Left lobe of liver (tissue), 2 donors: ENCODE results near the gene MOK. TPM values are rescaled to one million over a fixed set of nuclear protein-coding genes. Genes with fewer than 3 reads are reported as not detected.
"Not testable (repeated sequence)": the region's sequence is repeated elsewhere in the genome, so short reads cannot be mapped to it uniquely, and the experiment has no call there.

Experiments used
- ATAC-seq: fragments of 200-7000 bp; cut with Tn5 transposase; one replicate; pipeline ENCODE4 v1.9.1; 2020; ENCODE audit warnings: mild to moderate bottlenecking, moderate library complexity
- DNase-seq: peaks from one replicate; pipeline ENCODE4 v3.0.0-alpha.2; 2020; ENCODE audit warnings: low spot score
- total RNA-seq: library from RNA; stranded (reverse); gene quantifications from one replicate; pipeline ENCODE4 v1.2.1, GENCODE V29; 2021
- donor health status: DM: no; HTN: no; CAD: no; lungs with moderate emphysema.
- donor health status: DM: no; HTN: yes; CAD: no.

MOK gene
- total RNA-seq, 1 donor from 2014 or later = 3.2 TPM

- ATAC-seq (no peak), DNase-seq (no peak)
Measured at GRCh38 chr14:102250636-102251035, 54.3 kb downstream of the MOK start.

- no peak for DNase-seq
- no peak for ATAC-seq
Measured at GRCh38 chr14:102249981-102250380, 55.0 kb downstream of the MOK start.

DNA sequence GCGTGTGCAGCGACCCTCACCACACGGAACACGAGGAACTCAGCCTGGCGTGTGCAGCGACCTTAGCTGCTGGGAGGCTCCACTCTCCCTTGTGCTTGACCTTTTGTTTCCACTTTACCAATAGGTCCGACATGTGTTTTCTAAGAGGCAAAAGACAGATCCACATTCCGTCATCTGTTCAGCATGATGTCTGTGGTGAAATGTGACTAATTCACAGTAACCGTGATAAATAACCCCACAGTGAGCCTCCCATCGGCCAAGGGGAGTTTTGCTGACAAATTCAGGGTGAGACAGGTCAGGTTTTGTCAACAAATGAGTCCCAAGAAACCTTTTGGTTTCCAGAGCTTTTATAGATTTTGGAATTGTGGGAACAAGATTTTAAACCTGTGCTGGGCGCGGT is 55.9 kb downstream of the MOK start:
- ATAC-seq = no peak
- DNase-seq = no peak

GRCh38 chr14:102248121-102248520 is 56.8 kb downstream of the MOK start:
- ATAC-seq (no peak), DNase-seq (no peak)

DNA sequence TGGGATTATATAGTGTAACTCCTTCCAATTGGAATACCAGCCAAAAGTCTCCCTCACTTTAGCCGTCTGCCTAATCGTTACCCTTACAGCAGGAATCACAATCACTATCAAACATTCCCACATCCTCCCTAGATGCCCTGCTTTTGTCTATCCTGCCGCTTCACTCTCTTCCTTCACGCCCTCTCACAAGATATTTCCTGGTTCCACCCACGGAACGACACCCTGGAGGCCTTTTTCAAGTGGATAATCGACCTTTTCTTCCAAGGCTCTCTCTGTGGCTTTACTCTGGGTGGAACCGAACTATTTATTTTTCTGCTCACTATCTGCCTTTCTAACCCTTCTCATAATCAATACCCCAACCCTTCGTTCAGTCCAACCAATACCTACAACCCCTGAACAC is 58.9 kb downstream of the MOK start:
- ATAC-seq = no peak
- no peak for DNase-seq

GRCh38 chr14:102243795-102244194 is 61.2 kb downstream of the MOK start:
- not testable (repeated sequence) for DNase-seq, ATAC-seq

DNA sequence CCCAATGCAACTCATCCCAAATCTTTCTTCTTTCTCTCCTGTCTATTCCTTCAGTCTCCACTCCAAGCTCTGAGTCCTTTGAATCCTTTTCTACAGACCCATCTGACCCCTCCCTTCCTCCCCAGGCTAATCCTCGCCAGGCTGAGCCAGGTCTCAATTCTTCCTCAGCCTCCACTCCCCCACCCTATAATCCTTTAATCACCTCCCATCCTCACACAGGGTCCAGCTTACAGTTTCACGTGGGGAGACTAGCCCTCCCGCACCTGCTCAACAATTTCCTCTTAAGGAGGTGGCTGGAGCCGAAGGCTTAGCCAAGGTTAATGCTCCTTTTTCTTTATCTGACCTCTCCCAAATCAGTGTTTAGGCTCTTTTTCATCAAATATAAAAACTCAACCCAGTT is 63.8 kb downstream of the MOK start:
- DNase-seq (no peak), ATAC-seq (no peak)

DNA sequence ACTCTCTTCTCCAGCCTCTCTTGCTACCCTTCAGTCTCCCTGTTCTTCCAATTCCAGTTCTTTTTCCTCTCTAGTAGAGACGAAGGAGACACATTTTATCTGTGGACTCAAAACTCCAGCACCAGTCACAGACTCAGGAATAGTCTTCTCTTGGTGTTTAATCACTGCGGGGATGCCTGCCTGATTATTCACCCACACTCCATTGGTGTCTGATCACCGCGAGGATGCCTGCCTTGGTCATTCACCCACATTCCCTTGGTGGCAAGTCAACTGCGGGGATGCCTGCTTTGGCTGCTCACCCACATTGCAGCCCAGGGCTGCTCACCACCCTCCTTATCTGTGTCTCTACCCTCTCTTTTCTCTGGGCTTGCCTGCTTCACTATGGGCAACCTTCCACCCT is 64.5 kb downstream of the MOK start:
- DNase-seq, ATAC-seq: not testable (repeated sequence)

- DNase-seq = no peak
- no peak for ATAC-seq
Measured at GRCh38 chr14:102239231-102239630, 65.7 kb downstream of the MOK start.

- no peak for ATAC-seq
- no peak for DNase-seq
Measured at GRCh38 chr14:102238766-102239165, 66.2 kb downstream of the MOK start.

GRCh38 chr14:102238131-102238530 is 66.8 kb downstream of the MOK start:
- ATAC-seq = no peak

DNA sequence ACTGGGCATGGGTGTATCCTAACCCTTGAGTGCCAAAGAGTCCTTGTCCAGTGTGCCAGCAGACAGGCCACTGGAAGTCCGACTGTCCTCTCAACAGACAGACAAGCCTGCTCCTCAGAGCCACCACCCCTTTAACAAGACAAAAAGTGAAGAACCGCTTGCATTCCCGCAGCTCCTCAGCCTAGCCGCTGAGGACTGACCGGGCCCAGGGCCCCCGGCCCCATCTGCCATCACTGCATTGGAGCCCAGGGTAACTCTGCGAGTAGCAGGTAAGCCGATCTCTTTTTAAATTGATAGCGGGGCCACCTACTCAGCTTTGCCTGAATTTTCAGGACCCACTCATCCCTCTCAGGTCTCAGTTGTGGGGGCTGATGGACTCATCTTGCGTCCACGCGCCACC is 68.9 kb downstream of the MOK start:
- no peak for ATAC-seq
- DNase-seq = no peak

More at GRCh38 chr14:102238131-102238530, 66.8 kb downstream of the MOK start:
- DNase-seq = no peak

- peak; percentile 99 for ATAC-seq
- DNase-seq = peak; percentile 84
Measured at GRCh38 chr14:102235275-102235897, 69.6 kb downstream of the MOK start.

DNA sequence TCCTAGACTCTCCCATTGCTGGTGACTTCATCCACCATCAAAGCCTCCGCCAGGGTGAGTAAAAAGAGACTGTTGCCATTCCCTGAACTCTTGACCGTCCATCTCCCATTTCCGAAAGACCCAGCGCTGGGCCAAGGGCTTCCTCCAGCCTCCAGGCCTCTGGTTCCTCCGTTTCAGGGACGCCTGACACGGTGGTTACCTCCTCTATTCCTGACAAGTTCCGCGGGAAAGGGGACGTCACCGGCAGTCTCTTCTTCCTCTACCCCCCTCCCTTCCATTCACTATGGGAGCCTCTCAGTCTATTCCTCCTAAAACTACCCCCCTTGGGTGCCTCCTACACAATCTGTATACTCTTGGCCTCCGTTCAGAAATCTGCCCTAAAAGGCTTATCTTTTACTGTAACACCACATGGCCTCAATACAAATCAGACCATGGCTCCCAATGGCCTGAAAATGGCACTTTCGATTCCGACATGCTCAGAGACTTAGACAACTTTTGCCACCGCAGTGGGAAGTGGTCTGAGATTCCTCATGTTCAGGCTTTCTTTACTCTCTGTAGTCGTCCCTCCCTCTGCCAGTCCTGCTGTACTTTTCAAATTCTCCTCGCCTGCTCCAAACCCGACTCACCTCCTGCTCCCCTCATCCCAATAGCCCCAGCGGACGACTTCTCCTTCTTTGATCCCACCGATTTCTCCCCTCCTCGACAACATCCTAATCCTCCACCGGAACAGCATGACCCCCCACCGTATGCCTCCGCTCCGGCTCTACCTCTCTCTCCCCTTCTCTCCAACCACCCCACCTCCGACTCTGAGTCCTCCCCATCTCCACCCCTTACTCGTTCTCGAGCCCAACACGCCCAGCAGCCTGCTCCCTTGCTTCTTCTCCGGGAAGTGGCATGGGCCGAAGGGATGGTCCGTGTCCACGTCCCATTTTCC is 70.4 kb downstream of the MOK start:
- ATAC-seq (peak; percentile 4), DNase-seq (no peak)

DNA sequence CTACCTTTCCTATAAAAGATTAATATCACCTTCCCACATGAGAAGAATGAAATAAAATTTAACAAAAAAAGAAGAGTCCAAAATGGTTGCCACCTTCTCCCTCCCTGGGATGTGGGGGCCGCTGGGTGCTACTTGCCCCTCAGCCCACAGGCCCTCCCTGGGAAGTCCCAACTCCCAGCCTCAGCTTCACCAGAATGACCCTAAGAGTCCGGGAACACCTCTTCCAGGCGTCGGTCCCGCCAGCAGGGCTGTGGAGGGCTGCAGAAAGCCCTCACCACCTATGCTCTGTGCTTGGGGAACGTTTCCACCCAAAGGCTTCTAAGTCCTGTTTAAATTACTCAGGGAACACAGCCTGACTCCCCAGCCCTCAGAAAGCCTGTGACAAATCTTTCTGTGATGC is 71.9 kb downstream of the MOK start:
- ATAC-seq (no peak), DNase-seq (no peak)

- ATAC-seq = no peak
- no peak for DNase-seq
Measured at GRCh38 chr14:102232348-102232625, 72.7 kb downstream of the MOK start.

DNA sequence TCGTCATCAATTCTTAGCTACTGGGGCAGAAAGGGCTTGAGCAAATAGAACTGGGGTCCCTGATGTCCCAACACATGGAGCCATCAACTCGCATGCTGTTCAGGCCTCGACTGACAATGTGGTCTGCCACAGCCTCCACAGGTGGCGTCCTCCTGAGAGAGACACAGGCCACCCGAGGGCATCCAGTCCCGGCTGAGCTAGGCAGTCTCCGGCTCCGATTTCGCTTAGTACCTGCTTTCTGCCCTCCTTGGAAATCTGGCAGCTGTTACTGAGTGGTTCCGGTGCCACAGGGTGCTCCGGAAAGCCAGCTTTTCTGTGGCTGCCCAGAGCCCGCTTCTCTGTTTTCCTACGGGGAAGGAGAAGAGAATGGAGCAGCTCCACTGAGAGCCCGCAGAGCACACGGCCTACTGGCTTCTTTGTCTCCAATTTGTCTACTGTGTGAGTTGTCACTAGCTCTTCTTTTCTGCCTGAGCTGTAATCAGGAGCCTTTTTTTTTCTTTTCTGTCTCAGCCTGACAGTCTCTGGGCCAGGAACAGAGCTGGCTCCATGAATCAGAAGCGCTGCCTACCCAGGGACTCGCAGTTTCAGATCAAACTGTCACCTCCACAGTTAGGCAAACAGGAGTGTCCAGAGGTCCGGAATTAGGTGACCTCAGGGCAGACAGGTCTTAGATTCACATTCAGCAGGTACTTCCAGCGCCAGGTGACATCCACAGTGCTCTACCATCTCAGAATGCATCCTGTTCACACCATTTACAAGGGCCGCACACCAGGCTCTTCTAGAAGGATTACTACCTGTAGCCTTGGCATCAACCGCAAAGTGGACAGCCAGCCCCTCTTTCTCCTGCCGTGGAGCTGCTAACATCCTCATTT is 73.3 kb downstream of the MOK start:
- DNase-seq (no peak), ATAC-seq (no peak)

- ATAC-seq (no peak), DNase-seq (no peak)
Measured at GRCh38 chr14:102230481-102231210, 74.3 kb downstream of the MOK start.

- ATAC-seq = no peak
- no peak for DNase-seq
Measured at GRCh38 chr14:102229739-102230092, 75.2 kb downstream of the MOK start.

- ATAC-seq (no peak), DNase-seq (no peak)
Measured at GRCh38 chr14:102229071-102229738, 75.8 kb downstream of the MOK start.
